Calu3 (cell line): ENCODE data around the gene IRF7. TPM values are rescaled to one million over a fixed set of nuclear protein-coding genes. Genes with fewer than 3 reads are reported as not detected.

ENCODE experiments used
- BruUV-seq: library from RNA; stranded (reverse); fragments of 400-500 nt; replicated peaks from 2 replicates; lab custom pipeline; 2021; lab: Mats Ljungman, UMichigan
- CTCF ChIA-PET: fragments of 300-600 bp; sonication (Branson Sonifier 250); formaldehyde crosslinking; loops from one replicate; lab custom pipeline; 2022; ENCODE audit warnings: antibody characterized with exemption; lab: Charles Lee
- DNase-seq: peaks from one replicate; pipeline ENCODE4 v3.0.0; 2022
- H3K27ac Mint-ChIP-seq: one replicate; pipeline ENCODE4 v1.8.0; 2022; ENCODE audit warnings: mixed read lengths; ENCODE audit not compliant: unreplicated experiment
- H3K27me3 Mint-ChIP-seq: one replicate; pipeline ENCODE4 v1.8.0; 2022; ENCODE audit warnings: mixed read lengths; ENCODE audit not compliant: unreplicated experiment
- H3K36me3 Mint-ChIP-seq: one replicate; pipeline ENCODE4 v1.8.0; 2022; ENCODE audit warnings: mild to moderate bottlenecking, moderate library complexity, mixed read lengths; ENCODE audit not compliant: insufficient read depth, unreplicated experiment
- H3K4me1 Mint-ChIP-seq: one replicate; pipeline ENCODE4 v1.8.0; 2022; ENCODE audit warnings: mild to moderate bottlenecking, low read depth, mixed read lengths; ENCODE audit not compliant: unreplicated experiment
- H3K4me3 Mint-ChIP-seq: one replicate; pipeline ENCODE4 v1.8.0; 2022; ENCODE audit warnings: mild to moderate bottlenecking, low read depth, moderate library complexity, mixed read lengths; ENCODE audit not compliant: unreplicated experiment
- H3K9me3 Mint-ChIP-seq: one replicate; pipeline ENCODE4 v1.8.0; 2022; ENCODE audit warnings: low read depth, mixed read lengths; ENCODE audit not compliant: unreplicated experiment
- intact Hi-C: fragments of 100-400 bp; cut with micrococcal nuclease; formaldehyde crosslinking; loops from one replicate; pipeline ENCODE4 v1.10.0; 2022; ENCODE audit not compliant: unreplicated experiment
- total RNA-seq: library from RNA; stranded (reverse); gene quantifications from 2 replicates; pipeline ENCODE4 v1.2.3, GENCODE V29; 2022
- TF ChIP-seq, protein P1 (sequence below): fragments of 200-600 bp; IDR thresholded peaks from one replicate; pipeline ENCODE4 v1.8.0; 2022; ENCODE audit warnings: antibody characterized with exemption; ENCODE audit not compliant: unreplicated experiment

The IRF7 gene
- total RNA-seq, 1 experiment from 2014 or later: 48.7 TPM

DNA sequence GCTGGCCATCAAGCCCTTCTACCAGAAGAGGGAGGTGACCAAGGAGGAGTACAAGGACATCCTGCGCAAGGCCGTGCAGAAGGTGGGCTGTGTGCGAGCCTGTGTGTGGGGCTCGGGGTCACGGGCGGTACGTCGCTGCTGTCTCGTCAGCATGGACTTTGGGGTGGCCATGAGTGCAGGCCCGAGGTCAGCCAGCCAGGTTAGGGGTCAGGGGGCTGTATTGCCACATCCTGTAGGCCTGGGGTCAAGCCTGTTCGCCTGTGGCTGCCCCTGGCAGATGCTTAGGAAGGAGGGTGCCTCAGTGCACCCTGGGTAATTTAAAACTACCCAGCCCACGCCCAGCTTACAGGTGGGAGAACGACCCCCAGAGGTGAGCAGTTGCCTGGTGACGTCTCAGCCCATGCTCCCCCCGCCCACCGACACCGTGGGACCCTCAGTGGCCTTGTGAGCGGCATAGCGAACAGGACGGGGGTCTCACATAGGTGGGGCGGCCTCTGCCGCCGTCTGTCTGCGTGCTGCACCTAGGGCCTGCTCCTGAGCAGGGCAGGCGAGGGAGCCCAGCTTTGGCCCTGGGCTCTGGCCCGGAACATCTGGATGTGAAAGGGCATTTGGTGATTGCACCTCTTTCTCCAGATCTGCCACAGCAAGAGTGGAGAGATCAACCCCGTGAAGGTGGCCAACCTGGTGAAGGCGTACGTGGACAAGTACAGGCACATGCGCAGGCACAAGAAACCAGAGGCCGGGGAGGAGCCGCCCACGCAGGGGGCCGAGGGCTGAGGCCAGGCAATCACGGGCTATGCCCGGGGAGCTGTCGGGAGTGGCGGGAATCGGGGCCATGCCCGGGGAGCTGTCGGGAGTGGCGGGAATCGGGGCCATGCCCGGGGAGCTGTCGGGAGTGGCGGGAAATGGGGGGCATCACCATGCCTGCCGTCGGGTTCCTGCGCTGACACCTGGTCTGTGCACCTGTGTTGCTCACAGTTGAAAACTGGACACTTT, 4.5 kb downstream of the IRF7 start:
- intact Hi-C loops: no loop called here
- Mint-ChIP-seq H3K4me1 (no peaks in the 10 kb centered on the region), H3K9me3 (no peaks in the 10 kb centered on the region), H3K36me3 (peaks cover 91% of the 10 kb centered on the region), H3K27me3 (no peaks in the 10 kb centered on the region), H3K4me3 (no peak overlapping the region), H3K27ac (no peak overlapping the region)
- TF ChIP-seq, protein P1, sequence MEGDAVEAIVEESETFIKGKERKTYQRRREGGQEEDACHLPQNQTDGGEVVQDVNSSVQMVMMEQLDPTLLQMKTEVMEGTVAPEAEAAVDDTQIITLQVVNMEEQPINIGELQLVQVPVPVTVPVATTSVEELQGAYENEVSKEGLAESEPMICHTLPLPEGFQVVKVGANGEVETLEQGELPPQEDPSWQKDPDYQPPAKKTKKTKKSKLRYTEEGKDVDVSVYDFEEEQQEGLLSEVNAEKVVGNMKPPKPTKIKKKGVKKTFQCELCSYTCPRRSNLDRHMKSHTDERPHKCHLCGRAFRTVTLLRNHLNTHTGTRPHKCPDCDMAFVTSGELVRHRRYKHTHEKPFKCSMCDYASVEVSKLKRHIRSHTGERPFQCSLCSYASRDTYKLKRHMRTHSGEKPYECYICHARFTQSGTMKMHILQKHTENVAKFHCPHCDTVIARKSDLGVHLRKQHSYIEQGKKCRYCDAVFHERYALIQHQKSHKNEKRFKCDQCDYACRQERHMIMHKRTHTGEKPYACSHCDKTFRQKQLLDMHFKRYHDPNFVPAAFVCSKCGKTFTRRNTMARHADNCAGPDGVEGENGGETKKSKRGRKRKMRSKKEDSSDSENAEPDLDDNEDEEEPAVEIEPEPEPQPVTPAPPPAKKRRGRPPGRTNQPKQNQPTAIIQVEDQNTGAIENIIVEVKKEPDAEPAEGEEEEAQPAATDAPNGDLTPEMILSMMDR: no peak
- DNase-seq: no peak
- CTCF ChIA-PET: no interaction called here
- no TSS peak for BruUV-seq

DNA sequence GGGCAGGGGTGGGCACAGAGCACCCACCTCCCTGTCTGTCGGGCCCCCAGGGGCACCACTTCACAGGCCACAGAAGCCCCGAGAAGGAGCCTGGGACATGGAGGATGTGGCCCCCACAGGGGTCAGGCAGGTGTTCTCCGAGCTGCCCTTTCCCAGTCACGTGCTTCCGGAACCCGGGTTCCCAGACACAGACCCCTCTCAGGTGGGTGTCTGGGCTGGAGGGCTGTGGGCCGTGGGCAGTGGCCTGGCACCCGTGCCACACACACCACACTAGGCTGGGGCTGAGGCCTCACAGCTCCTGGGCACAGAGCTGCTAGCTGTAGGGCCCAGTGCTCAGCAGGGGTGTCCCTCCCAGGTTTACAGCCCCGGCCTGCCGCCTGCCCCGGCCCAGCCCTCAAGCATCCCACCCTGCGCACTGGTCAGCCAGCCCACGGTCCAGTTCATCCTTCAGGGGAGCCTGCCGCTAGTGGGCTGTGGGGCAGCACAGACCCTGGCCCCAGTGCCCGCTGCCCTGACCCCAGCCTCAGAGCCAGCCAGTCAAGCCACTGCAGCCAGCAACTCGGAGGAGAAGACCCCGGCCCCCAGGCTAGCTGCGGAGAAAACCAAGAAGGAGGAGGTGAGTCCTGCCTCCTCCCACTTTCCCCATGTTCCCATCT, 5.5 kb downstream of the IRF7 start:
- H3K27ac Mint-ChIP-seq: no peak overlapping the region
- no peaks in the 10 kb centered on the region for H3K4me1 Mint-ChIP-seq
- peaks cover 88% of the 10 kb centered on the region for H3K36me3 Mint-ChIP-seq
- no peak overlapping the region for H3K4me3 Mint-ChIP-seq
- CTCF ChIA-PET: no interaction called here
- TF ChIP-seq, protein P1: no peak
- intact Hi-C loops: no loop called here
- no peaks in the 10 kb centered on the region for H3K27me3 Mint-ChIP-seq
- BruUV-seq: no TSS peak
- no peak for DNase-seq
- H3K9me3 Mint-ChIP-seq: no peaks in the 10 kb centered on the region

DNA sequence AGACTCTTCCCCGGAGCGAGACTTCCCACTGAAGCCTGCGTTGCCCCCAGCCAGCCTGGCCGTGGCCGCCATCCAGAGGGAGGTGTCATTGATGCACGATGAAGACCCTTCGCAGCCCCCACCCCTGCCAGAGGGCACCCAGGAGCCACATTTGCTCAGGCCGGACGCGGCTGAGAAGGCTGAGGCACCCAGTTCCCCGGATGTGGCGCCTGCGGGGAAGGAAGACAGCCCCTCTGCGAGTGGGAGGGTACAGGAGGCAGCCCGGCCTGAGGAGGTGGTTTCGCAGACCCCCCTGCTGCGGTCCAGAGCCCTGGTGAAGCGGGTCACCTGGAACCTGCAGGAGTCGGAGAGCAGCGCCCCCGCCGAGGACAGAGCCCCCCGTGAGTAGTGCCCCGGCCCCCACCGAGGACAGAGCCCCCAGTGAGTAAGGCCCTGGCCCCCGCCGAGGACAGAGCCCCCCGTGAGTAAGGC, 6.4 kb downstream of the IRF7 start:
- Mint-ChIP-seq H3K4me1 (no peaks in the 10 kb centered on the region), H3K27ac (no peak overlapping the region), H3K27me3 (no peaks in the 10 kb centered on the region), H3K9me3 (no peaks in the 10 kb centered on the region), H3K36me3 (peaks cover 81% of the 10 kb centered on the region), H3K4me3 (no peak overlapping the region)
- TF ChIP-seq, protein P1: no peak
- CTCF ChIA-PET: no interaction called here
- intact Hi-C loops: no loop called here
- no TSS peak for BruUV-seq
- DNase-seq: no peak

DNA sequence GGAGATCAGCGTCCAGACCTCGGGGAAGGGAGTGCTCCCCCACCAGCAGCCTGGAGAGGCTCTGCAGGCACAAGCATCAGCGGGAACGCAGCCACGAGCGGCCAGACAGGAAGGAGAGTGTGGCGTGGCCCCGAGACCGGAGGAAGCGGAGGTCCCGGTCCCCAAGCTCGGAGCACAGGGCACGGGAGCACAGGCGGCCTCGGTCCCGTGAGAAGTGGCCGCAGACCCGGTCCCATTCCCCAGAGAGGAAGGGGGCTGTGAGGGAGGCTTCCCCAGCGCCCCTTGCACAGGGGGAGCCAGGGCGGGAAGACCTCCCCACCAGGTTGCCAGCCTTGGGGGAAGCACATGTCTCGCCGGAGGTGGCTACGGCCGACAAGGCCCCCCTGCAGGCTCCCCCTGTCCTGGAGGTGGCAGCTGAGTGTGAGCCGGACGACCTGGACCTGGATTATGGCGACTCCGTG, 6.9 kb downstream of the IRF7 start:
- no TSS peak for BruUV-seq
- Mint-ChIP-seq H3K36me3 (peaks cover 81% of the 10 kb centered on the region), H3K4me1 (no peaks in the 10 kb centered on the region), H3K27me3 (no peaks in the 10 kb centered on the region), H3K9me3 (no peaks in the 10 kb centered on the region), H3K27ac (no peak overlapping the region), H3K4me3 (no peak overlapping the region)
- intact Hi-C loops: no loop called here
- CTCF ChIA-PET: no interaction called here
- DNase-seq: no peak
- TF ChIP-seq, protein P1: no peak
